HepG2 (cell line): ENCODE results near the gene ANKRD12. TPM values are rescaled to one million over a fixed set of nuclear protein-coding genes. Genes with fewer than 3 reads are reported as not detected.

Source experiments
- ASH2L ChIP-seq: fragments of 300-600, 200-600 bp; sonication (generic); IDR thresholded peaks from 2 replicates; pipeline ENCODE4 v1.7.0; 2017; ENCODE audit warnings: low read depth, mild to moderate bottlenecking, moderate library complexity, mixed read lengths, low read length; ENCODE audit not compliant: insufficient read length
- CCAR2 ChIP-seq: fragments of 200-400 bp; formaldehyde crosslinking; optimal IDR thresholded peaks from 2 replicates; pipeline ENCODE3; 2018; ENCODE audit warnings: low read depth, mild to moderate bottlenecking, low read length, moderate library complexity
- FLYWCH1 ChIP-seq: sonication (generic); formaldehyde crosslinking; IDR thresholded peaks from 2 replicates; pipeline ENCODE4 v1.8.1; 2023; ENCODE audit warnings: mild to moderate bottlenecking, missing genetic modification reagents
- FOXC1 ChIP-seq: sonication (generic); formaldehyde crosslinking; IDR thresholded peaks from 2 replicates; pipeline ENCODE4 v1.8.0; 2022; ENCODE audit warnings: mild to moderate bottlenecking, missing genetic modification reagents, borderline replicate concordance
- MIXL1 ChIP-seq: IDR thresholded peaks from 2 replicates; pipeline ENCODE4 v1.6.1; 2016
- NFYC ChIP-seq: IDR thresholded peaks from 2 replicates; pipeline ENCODE4 v1.6.1; 2016; ENCODE audit warnings: missing genetic modification reagents, missing compliant biosample characterization
- NPAS2 ChIP-seq: sonication (generic); formaldehyde crosslinking; IDR thresholded peaks from 2 replicates; pipeline ENCODE4 v1.8.0; 2022; ENCODE audit warnings: mild to moderate bottlenecking, missing genetic modification reagents, borderline replicate concordance
- PHF5A ChIP-seq: IDR thresholded peaks from one replicate; pipeline ENCODE4 v1.6.1; 2018; ENCODE audit warnings: low read depth, missing genetic modification reagents; ENCODE audit not compliant: unreplicated experiment
- U2AF1 ChIP-seq: fragments of 200-400 bp; formaldehyde crosslinking; optimal IDR thresholded peaks from 2 replicates; pipeline ENCODE3; 2017; ENCODE audit warnings: mild to moderate bottlenecking, low read depth, low read length
- ZNF17 ChIP-seq: sonication (generic); formaldehyde crosslinking; IDR thresholded peaks from 2 replicates; pipeline ENCODE4 v1.5.0; 2020; ENCODE audit warnings: mild to moderate bottlenecking, missing genetic modification reagents
- ZNF619 ChIP-seq: sonication (generic); formaldehyde crosslinking; IDR thresholded peaks from 2 replicates; pipeline ENCODE4 v1.4.0; 2020; ENCODE audit warnings: mild to moderate bottlenecking, missing genetic modification reagents
- ZSCAN31 ChIP-seq: sonication (generic); formaldehyde crosslinking; IDR thresholded peaks from 2 replicates; pipeline ENCODE4 v1.5.0; 2020; ENCODE audit warnings: low read depth, mild to moderate bottlenecking, missing genetic modification reagents
- ZZZ3 ChIP-seq: sonication (generic); formaldehyde crosslinking; IDR thresholded peaks from 2 replicates; pipeline ENCODE4 v1.4.0; 2020; ENCODE audit warnings: missing genetic modification reagents, mild to moderate bottlenecking, borderline replicate concordance
- polyA plus RNA-seq, 8 experiments: library from polyadenylated mRNA; depleted of rRNA in 3 of 8; stranded (reverse) in 7 of 8; unstranded in 1 of 8; fragments of >200 nt; fragmentation: Illumina TruSeq in 4 of 8; extraction: Trizol in 4 of 8; gene quantifications; 2 replicates each; pipeline versions ENCODE4 v1.2.1 to v1.2.3, GENCODE V29; 2011 to 2016; ENCODE audit warnings: low read depth in 4 of 8, missing spikeins in 1 of 8, mixed read lengths in 1 of 8; ENCODE audit not compliant: insufficient read depth in 1 of 8
- total RNA-seq, 5 experiments: library from RNA; depleted of rRNA; stranded (reverse); fragments of >200 nt; fragmentation: Illumina TruSeq; extraction: Trizol; gene quantifications; 2 replicates each; pipeline ENCODE4 v1.2.3, GENCODE V29; 2016; ENCODE audit warnings: low read depth in 1 of 5
- TF ChIP-seq, protein P1 (sequence below), 2 experiments: sonication (generic) in 1 of 2; formaldehyde crosslinking in 1 of 2; IDR thresholded peaks; 2 replicates each; pipeline versions ENCODE4 v1.4.0 to v1.6.1; 2018 to 2020; ENCODE audit warnings: missing genetic modification reagents in 2 of 2, borderline replicate concordance in 1 of 2, low read depth in 1 of 2, mild to moderate bottlenecking in 1 of 2, missing biosample characterization in 1 of 2
- TF ChIP-seq, protein P2 (sequence below): IDR thresholded peaks from 2 replicates; pipeline ENCODE4 v1.6.1; 2016; ENCODE audit warnings: missing biosample characterization, missing genetic modification reagents, low read depth
- TF ChIP-seq, protein P3 (sequence below): sonication (generic); IDR thresholded peaks from 2 replicates; pipeline ENCODE4 v1.6.1; 2016; ENCODE audit warnings: low read depth, borderline replicate concordance
- TF ChIP-seq, protein P4 (sequence below), 2 experiments: fragments of 450-650 bp in 1 of 2; sonication (generic) in 1 of 2; formaldehyde crosslinking; IDR thresholded peaks; 2 replicates each; pipeline versions ENCODE4 v1.5.0 to v1.8.0; 2020 to 2022; ENCODE audit warnings: mild to moderate bottlenecking in 1 of 2, missing genetic modification reagents in 1 of 2
- TF ChIP-seq, protein P5 (sequence below): sonication (generic); formaldehyde crosslinking; IDR thresholded peaks from 2 replicates; pipeline ENCODE4 v1.5.1; 2020; ENCODE audit warnings: mild to moderate bottlenecking, missing genetic modification reagents, borderline replicate concordance

The ANKRD12 gene
- total and polyA plus RNA-seq, 2 of the 13 experiments (the other 11 are each of a cell fraction or from before 2014, with no cell fraction given), result 6.0 to 23.2 TPM

DNA sequence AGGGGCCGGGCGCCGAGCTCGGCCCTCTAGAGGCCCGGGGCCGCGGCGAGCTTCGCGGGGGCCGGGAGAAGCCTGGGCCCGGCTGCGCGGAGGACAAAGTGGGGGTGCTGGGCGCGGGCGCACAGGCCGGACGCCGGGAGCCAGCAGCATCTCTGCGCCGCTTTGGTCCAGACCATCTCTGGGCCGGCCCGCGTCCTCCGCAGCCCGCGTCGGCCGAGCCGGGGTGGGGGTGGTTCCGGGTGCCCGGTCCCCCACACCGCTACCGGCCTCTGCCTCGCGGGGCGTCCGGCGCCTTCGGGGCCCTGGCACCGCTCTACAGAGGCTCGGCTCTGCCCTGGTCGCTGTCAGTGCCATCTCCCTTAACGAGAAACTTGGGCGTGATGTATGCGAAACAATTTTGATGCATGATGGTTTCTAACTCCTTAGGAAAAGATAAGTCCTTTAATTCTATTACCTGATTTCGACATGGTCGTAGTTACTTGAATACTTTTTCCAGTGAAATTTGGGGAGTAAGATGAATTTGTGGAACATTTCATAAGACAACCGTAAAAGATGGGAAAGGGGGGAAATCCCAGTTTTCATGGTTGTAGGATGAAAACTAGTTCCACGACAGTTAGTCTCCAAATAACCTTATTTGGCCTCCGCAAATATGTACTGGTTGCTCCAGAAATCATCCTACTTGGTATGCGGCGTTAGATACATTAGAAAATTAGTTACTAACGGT is 198.6 kb downstream of the ANKRD12 start (continued):
- TF ChIP-seq ZZZ3 (CRISPR knock-in tag) (no peak), ZNF619 (CRISPR knock-in tag) (no peak), ZNF17 (CRISPR knock-in tag) (no peak), NFYC (CRISPR knock-in tag) (no peak), FOXC1 (CRISPR knock-in tag) (no peak), ASH2L (no peak), CCAR2 (no peak), MIXL1 (CRISPR knock-in tag) (no peak), FLYWCH1 (CRISPR knock-in tag) (no peak), PHF5A (CRISPR knock-in tag) (no peak), U2AF1 (no peak), ZSCAN31 (no peak), NPAS2 (CRISPR knock-in tag) (no peak)
- TF ChIP-seq, protein P1, sequence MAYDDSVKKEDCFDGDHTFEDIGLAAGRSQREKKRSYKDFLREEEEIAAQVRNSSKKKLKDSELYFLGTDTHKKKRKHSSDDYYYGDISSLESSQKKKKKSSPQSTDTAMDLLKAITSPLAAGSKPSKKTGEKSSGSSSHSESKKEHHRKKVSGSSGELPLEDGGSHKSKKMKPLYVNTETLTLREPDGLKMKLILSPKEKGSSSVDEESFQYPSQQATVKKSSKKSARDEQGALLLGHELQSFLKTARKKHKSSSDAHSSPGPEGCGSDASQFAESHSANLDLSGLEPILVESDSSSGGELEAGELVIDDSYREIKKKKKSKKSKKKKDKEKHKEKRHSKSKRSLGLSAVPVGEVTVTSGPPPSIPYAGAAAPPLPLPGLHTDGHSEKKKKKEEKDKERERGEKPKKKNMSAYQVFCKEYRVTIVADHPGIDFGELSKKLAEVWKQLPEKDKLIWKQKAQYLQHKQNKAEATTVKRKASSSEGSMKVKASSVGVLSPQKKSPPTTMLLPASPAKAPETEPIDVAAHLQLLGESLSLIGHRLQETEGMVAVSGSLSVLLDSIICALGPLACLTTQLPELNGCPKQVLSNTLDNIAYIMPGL (CRISPR knock-in tag; IDR thresholded peaks at IDR 0.05; ENCODE audit: borderline replicate concordance in 1 of 2, low read depth in 1 of 2), result no peak
- TF ChIP-seq, protein P2, sequence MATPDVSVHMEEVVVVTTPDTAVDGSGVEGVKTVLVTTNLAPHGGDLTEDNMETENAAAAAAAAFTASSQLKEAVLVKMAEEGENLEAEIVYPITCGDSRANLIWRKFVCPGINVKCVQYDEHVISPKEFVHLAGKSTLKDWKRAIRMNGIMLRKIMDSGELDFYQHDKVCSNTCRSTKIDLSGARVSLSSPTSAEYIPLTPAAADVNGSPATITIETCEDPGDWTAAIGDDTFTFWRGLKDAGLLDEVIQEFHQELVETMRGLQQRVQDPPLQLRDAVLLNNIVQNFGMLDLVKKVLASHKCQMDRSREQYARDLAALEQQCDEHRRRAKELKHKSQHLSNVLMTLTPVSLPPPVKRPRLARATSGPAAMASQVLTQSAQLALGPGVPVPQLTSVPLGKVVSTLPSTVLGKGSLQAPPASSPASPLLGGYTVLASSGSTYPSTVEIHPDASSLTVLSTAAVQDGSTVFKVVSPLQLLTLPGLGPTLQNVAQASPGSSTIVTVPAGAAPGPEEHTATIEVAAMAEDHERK (CRISPR knock-in tag), result no peak
- TF ChIP-seq, protein P3, sequence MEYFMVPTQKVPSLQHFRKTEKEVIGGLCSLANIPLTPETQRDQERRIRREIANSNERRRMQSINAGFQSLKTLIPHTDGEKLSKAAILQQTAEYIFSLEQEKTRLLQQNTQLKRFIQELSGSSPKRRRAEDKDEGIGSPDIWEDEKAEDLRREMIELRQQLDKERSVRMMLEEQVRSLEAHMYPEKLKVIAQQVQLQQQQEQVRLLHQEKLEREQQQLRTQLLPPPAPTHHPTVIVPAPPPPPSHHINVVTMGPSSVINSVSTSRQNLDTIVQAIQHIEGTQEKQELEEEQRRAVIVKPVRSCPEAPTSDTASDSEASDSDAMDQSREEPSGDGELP, result no peak
- TF ChIP-seq, protein P4, sequence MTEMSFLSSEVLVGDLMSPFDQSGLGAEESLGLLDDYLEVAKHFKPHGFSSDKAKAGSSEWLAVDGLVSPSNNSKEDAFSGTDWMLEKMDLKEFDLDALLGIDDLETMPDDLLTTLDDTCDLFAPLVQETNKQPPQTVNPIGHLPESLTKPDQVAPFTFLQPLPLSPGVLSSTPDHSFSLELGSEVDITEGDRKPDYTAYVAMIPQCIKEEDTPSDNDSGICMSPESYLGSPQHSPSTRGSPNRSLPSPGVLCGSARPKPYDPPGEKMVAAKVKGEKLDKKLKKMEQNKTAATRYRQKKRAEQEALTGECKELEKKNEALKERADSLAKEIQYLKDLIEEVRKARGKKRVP (CRISPR knock-in tag; IDR thresholded peaks at IDR 0.05), result no peak
- TF ChIP-seq, protein P5, sequence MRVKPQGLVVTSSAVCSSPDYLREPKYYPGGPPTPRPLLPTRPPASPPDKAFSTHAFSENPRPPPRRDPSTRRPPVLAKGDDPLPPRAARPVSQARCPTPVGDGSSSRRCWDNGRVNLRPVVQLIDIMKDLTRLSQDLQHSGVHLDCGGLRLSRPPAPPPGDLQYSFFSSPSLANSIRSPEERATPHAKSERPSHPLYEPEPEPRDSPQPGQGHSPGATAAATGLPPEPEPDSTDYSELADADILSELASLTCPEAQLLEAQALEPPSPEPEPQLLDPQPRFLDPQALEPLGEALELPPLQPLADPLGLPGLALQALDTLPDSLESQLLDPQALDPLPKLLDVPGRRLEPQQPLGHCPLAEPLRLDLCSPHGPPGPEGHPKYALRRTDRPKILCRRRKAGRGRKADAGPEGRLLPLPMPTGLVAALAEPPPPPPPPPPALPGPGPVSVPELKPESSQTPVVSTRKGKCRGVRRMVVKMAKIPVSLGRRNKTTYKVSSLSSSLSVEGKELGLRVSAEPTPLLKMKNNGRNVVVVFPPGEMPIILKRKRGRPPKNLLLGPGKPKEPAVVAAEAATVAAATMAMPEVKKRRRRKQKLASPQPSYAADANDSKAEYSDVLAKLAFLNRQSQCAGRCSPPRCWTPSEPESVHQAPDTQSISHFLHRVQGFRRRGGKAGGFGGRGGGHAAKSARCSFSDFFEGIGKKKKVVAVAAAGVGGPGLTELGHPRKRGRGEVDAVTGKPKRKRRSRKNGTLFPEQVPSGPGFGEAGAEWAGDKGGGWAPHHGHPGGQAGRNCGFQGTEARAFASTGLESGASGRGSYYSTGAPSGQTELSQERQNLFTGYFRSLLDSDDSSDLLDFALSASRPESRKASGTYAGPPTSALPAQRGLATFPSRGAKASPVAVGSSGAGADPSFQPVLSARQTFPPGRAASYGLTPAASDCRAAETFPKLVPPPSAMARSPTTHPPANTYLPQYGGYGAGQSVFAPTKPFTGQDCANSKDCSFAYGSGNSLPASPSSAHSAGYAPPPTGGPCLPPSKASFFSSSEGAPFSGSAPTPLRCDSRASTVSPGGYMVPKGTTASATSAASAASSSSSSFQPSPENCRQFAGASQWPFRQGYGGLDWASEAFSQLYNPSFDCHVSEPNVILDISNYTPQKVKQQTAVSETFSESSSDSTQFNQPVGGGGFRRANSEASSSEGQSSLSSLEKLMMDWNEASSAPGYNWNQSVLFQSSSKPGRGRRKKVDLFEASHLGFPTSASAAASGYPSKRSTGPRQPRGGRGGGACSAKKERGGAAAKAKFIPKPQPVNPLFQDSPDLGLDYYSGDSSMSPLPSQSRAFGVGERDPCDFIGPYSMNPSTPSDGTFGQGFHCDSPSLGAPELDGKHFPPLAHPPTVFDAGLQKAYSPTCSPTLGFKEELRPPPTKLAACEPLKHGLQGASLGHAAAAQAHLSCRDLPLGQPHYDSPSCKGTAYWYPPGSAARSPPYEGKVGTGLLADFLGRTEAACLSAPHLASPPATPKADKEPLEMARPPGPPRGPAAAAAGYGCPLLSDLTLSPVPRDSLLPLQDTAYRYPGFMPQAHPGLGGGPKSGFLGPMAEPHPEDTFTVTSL (CRISPR knock-in tag), result no peak
